Left colon (tissue), 2 donors: ENCODE measurements around the gene DHRS9. TPM values are rescaled to one million over a fixed set of nuclear protein-coding genes. Genes with fewer than 3 reads are reported as not detected.

Experiments
- total RNA-seq, 2 donors: library from RNA; stranded (reverse); fragmentation: NEBNext Ultra II Directional; extraction: Animal tissue kit (Norgen Biotek cat#: 25700); gene quantifications; one replicate each; pipeline ENCODE4 v1.2.1, GENCODE V29; 2021
- donor health status: DM: no; HTN: no; CAD: no.
- donor health status: DM: yes; HTN: yes; CAD: no.

DHRS9 gene
- total RNA-seq, 2 donors from 2014 or later = 202 to 206 TPM

Other genes with a start within 250 kb of the DHRS9 start
- 1 to 10 TPM; 1.2 to 4.1 TPM for gene SPC25, start 179.1 kb upstream of the DHRS9 start, total RNA-seq
- under 1 TPM in 1 of 2 donors, not detected in 1; 0.31 TPM for gene G6PC2, start 168.3 kb upstream of the DHRS9 start, total RNA-seq
- 1 to 10 TPM; 4.1 TPM for gene ABCB11, start 38.2 kb upstream of the DHRS9 start, total RNA-seq